BJ (cell line): Measurements from ENCODE around the gene CXXC4. TPM values are rescaled to one million over a fixed set of nuclear protein-coding genes. Genes with fewer than 3 reads are reported as not detected.

Experiments used
- CTCF ChIA-PET: fragments of 350-600 bp; formaldehyde crosslinking; extraction: SDS; loops from one replicate; lab custom pipeline; 2021; ENCODE audit warnings: antibody characterized with exemption, inconsistent platforms; lab: Yijun Ruan, JAX
- POLR2A ChIA-PET: fragments of 300-600 bp; sonication (Branson Sonifier 250); formaldehyde crosslinking; extraction: SDS; loops from one replicate; lab custom pipeline; 2021; ENCODE audit warnings: antibody characterized with exemption; lab: Charles Lee
- DNase-seq: peaks from one replicate; pipeline ENCODE4 v3.0.0-alpha.2; 2011; ENCODE audit warnings: low read depth
- H3K27me3 ChIP-seq: 2 replicates; pipeline ENCODE4 v1.6.0; 2011; ENCODE audit warnings: low read length; ENCODE audit not compliant: control insufficient read depth, insufficient read depth
- H3K36me3 ChIP-seq: 2 replicates; pipeline ENCODE4 v1.5.1; 2011; ENCODE audit warnings: low read length; ENCODE audit not compliant: control insufficient read depth, insufficient read depth
- H3K4me3 ChIP-seq: 2 replicates; pipeline ENCODE4 v1.5.1; 2011; ENCODE audit warnings: low read depth, mild to moderate bottlenecking, control low read depth, low read length
- polyA plus RNA-seq: library from polyadenylated mRNA; depleted of rRNA; stranded (reverse); fragments of >200 nt; gene quantifications from 2 replicates; pipeline ENCODE4 v1.2.3, GENCODE V29; 2011
- TF ChIP-seq, protein P1 (sequence below): IDR thresholded peaks from 2 replicates; pipeline ENCODE4 v1.5.1; 2011; ENCODE audit warnings: low read depth, mild to moderate bottlenecking, control low read depth, inconsistent platforms, low read length, moderate library complexity; ENCODE audit not compliant: insufficient read depth

Gene CXXC4
- polyA plus RNA-seq, 1 experiment: not detected

DNA sequence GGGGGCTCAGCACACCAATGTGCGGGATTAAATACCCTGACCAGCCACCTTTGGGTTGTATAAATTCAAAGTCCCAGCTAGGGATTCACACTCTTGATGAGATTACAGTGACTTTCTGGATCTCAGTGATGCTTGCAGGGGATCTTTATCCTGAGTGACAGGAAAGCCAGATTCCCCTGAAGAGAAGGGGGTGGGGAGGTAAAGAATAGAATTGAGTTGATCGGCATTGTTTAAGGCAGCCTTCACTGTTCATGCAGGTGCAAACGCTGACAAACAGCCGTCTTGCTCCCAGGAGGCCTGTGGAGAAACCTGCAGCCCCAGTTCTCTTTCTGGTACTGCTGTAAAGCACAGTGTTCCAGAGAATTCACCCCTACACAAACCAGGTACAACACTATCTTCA is 19.0 kb downstream of the CXXC4 start:
- Histone ChIP-seq H3K27me3 (no peaks in the 10 kb centered on the region), H3K36me3 (no peaks in the 10 kb centered on the region), H3K4me3 (no peak overlapping the region)
- CTCF ChIA-PET: no interaction called here
- DNase-seq: no peak
- TF ChIP-seq, protein P1, sequence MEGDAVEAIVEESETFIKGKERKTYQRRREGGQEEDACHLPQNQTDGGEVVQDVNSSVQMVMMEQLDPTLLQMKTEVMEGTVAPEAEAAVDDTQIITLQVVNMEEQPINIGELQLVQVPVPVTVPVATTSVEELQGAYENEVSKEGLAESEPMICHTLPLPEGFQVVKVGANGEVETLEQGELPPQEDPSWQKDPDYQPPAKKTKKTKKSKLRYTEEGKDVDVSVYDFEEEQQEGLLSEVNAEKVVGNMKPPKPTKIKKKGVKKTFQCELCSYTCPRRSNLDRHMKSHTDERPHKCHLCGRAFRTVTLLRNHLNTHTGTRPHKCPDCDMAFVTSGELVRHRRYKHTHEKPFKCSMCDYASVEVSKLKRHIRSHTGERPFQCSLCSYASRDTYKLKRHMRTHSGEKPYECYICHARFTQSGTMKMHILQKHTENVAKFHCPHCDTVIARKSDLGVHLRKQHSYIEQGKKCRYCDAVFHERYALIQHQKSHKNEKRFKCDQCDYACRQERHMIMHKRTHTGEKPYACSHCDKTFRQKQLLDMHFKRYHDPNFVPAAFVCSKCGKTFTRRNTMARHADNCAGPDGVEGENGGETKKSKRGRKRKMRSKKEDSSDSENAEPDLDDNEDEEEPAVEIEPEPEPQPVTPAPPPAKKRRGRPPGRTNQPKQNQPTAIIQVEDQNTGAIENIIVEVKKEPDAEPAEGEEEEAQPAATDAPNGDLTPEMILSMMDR: no peak
- POLR2A ChIA-PET: no interaction called here

DNA sequence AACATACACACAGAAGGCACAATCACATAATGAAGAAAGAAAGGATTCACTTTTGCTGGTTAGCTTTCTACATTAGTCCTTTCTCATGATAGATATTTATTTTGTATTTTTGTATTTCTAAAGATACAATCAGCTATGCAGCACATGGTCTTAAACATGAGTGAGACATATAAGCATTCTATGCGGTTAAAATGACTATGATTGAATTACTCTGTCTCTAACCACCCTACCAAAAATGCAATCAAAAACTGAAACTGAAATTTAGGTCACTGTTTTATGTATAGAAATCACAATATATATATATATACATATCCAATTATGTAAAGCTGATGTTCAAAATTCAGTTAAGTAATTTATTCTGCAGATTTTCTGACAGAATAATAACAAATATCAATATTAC is 21.9 kb downstream of the CXXC4 start:
- TF ChIP-seq, protein P1: no peak
- no peak overlapping the region for H3K4me3 ChIP-seq
- no peaks in the 10 kb centered on the region for H3K27me3 ChIP-seq
- DNase-seq: no peak
- no peaks in the 10 kb centered on the region for H3K36me3 ChIP-seq
- POLR2A ChIA-PET: no interaction called here
- CTCF ChIA-PET: interaction anchor here (1.3 kb wide), 1 partner anchor 275 kb away, joined by 4 read pairs; no protein-coding TSS in a partner anchor

DNA sequence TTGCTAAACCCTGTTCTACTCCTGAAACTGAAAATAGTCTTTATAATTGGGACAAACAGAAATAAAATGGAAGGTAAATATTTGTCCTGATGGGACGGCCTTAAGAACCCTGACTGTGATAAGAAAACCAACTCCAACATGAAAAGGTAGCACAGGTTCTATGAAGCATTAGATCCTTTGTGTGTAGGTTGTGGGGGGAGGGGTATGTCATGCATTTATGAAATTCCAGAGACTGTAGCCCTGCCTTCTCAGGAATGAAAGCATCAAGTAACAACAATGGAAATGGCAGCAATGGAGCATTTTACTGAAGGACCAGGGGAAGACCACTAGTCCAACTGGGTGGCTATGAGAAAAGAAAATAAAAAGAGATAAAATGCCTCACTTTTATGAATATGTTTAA is 23.9 kb downstream of the CXXC4 start:
- H3K4me3 ChIP-seq: no peak overlapping the region
- ChIA-PET POLR2A (no interaction called here), CTCF (no interaction called here)
- H3K36me3 ChIP-seq: no peaks in the 10 kb centered on the region
- H3K27me3 ChIP-seq: no peaks in the 10 kb centered on the region
- TF ChIP-seq, protein P1: no peak
- no peak for DNase-seq

DNA sequence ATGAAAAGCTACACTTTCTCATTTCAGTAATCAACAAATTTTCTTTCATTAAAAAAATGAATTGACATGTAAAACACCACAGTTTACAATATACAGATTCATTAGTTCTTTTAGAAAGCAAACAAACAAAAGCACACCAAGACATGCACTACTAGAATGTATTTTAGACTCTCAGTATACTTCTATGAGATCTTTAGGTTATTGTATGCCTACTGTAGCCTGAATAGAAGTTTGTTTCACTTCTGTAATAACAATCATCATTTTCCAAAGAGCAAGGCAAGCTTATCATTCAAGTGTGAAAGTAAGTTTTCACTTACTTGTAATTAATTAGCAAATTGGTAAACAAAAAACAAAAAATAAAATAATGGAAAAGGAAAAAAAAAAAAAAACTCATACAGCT is 24.9 kb downstream of the CXXC4 start:
- H3K27me3 ChIP-seq: no peaks in the 10 kb centered on the region
- CTCF ChIA-PET: no interaction called here
- POLR2A ChIA-PET: no interaction called here
- TF ChIP-seq, protein P1: no peak
- no peak overlapping the region for H3K4me3 ChIP-seq
- H3K36me3 ChIP-seq: no peaks in the 10 kb centered on the region
- no peak for DNase-seq

DNA sequence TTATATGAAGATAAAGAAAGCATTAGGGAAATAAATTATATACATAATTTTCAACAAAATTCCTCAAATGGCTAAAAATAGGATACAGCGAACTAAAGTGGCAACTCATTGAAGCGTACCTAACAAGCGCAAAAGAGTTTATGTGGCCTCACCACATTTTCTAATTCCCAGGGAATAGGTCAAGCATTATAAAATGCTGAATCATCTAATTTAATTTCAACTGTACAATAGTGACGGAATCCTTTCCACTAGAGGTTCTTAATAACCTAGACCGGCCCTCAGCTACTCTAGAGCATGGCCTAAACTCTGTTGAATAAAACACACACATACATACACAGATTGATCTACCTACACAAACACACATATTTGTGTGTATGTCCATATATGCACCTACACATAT is 29.1 kb downstream of the CXXC4 start:
- ChIA-PET POLR2A (no interaction called here), CTCF (no interaction called here)
- H3K4me3 ChIP-seq: no peak overlapping the region
- DNase-seq: no peak
- TF ChIP-seq, protein P1: no peak
- no peaks in the 10 kb centered on the region for H3K27me3 ChIP-seq
- H3K36me3 ChIP-seq: no peaks in the 10 kb centered on the region
